CD4-positive, alpha-beta T cell treated with Interleukin-21 for 1 hour (primary cell): Measurements from ENCODE around the gene BHMT.

Experiments
- DNase-seq: peaks from one replicate; pipeline ENCODE4 v3.0.0-alpha.2; 2020

The BHMT gene

GRCh38 chr5:79111387-79111959, at the start of gene BHMT:
BHMT (plus strand) TSS chr5:79111809; CDS start chr5:79111886, 77 bp downstream.
- no peak for DNase-seq

- DNase-seq = no peak
Measured at GRCh38 chr5:79062436-79062835, 49.2 kb upstream of the BHMT start.

GRCh38 chr5:79069488-79070349, 41.9 kb upstream of the BHMT start, which contains the start of the genes BHMT2 and DMGDH:
BHMT2 (plus strand) TSS chr5:79069767; CDS start chr5:79069783, 16 bp downstream.
DMGDH (minus strand) TSS chr5:79069674; CDS start chr5:79069620, 54 bp downstream.
- no peak for DNase-seq

GRCh38 chr5:79070350-79070667, 41.3 kb upstream of the BHMT start:
- no peak for DNase-seq

GRCh38 chr5:79074641-79075040, 37.0 kb upstream of the BHMT start:
- no peak for DNase-seq

GRCh38 chr5:79075646-79076426, 35.8 kb upstream of the BHMT start:
- no peak for DNase-seq

- DNase-seq = no peak
Measured at GRCh38 chr5:79076819-79077218, 34.8 kb upstream of the BHMT start.

GRCh38 chr5:79077680-79078365, 33.8 kb upstream of the BHMT start:
- DNase-seq = no peak

GRCh38 chr5:79080804-79081203, 30.8 kb upstream of the BHMT start:
- DNase-seq = no peak

GRCh38 chr5:79081779-79082178, 29.8 kb upstream of the BHMT start:
- no peak for DNase-seq

GRCh38 chr5:79086116-79086515, 25.5 kb upstream of the BHMT start:
- DNase-seq = no peak

- DNase-seq = no peak
Measured at GRCh38 chr5:79088507-79088906, 23.1 kb upstream of the BHMT start.

- no peak for DNase-seq
Measured at GRCh38 chr5:79091064-79091463, 20.5 kb upstream of the BHMT start.

- DNase-seq = no peak
Measured at GRCh38 chr5:79093762-79094161, 17.8 kb upstream of the BHMT start.

- DNase-seq = no peak
Measured at GRCh38 chr5:79105868-79106267, 5.7 kb upstream of the BHMT start.

GRCh38 chr5:79107020-79107796, 4.4 kb upstream of the BHMT start:
- DNase-seq = no peak

GRCh38 chr5:79108086-79108485, 3.5 kb upstream of the BHMT start:
- no peak for DNase-seq

- DNase-seq = no peak
Measured at GRCh38 chr5:79108792-79109191, 2.8 kb upstream of the BHMT start.

- DNase-seq = peak; percentile 35
Measured at GRCh38 chr5:79109527-79110492, 1.8 kb upstream of the BHMT start.

GRCh38 chr5:79111960-79112702, 522 bp downstream of the BHMT start:
- no peak for DNase-seq
